ENCODE results near the gene STAT3.

DNA sequence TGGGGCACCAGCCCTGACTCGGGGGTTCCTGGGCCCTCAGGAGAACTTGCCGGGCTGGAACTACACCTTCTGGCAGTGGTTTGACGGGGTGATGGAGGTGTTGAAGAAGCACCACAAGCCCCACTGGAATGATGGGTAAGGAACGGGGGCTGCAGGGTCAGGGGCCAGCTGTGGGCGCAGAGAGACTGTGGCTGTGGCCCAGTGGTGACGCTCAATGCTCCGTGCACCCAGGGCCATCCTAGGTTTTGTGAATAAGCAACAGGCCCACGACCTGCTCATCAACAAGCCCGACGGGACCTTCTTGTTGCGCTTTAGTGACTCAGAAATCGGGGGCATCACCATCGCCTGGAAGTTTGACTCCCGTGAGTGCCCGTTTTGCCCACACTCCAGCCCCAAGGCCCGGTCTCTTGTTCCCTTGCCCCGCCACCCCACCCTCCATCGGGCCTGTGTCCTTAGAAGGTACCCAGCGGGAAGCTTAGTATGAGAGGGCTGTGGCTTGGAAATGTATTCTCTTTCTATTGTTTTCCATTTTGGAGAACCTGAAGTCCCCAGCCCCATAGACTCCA lies 80.8 kb downstream of the STAT3 start:
- TF ChIP-seq CTCF (IDR thresholded peaks at IDR 0.05; ENCODE audit: borderline replicate concordance, extremely low read depth, low read length, poor library complexity, severe bottlenecking): no peak
- TF ChIP-seq EZH2 (IDR thresholded peaks at IDR 0.05; ENCODE audit: borderline replicate concordance, low read depth, low read length, severe bottlenecking): no peak
